GM18519 (cell line): ENCODE results near the gene CDH12.
"Not testable (repeated sequence)": the region's sequence is repeated elsewhere in the genome, so short reads cannot be mapped to it uniquely, and the experiment has no call there.

Experiments
- ATAC-seq: cut with Tn5 transposase; IDR thresholded peaks from one replicate; pipeline ENCODE4 v1.9.1; 2021; ENCODE audit warnings: mild to moderate bottlenecking, moderate library complexity; ENCODE audit not compliant: unreplicated experiment, low FRiP score

Gene CDH12

GRCh38 chr5:22188651-22189050 lies 664.5 kb downstream of the CDH12 start:
- ATAC-seq, result not testable (repeated sequence)

GRCh38 chr5:22187632-22188228 lies 665.4 kb downstream of the CDH12 start:
- ATAC-seq, result not testable (repeated sequence)

GRCh38 chr5:22169226-22169625 lies 683.9 kb downstream of the CDH12 start:
- ATAC-seq, result not testable (repeated sequence)

GRCh38 chr5:22168704-22169103 lies 684.4 kb downstream of the CDH12 start:
- not testable (repeated sequence) for ATAC-seq

- not testable (repeated sequence) for ATAC-seq
These were observed 687.2 kb downstream of the CDH12 start for GRCh38 chr5:22165931-22166330.

- not testable (repeated sequence) for ATAC-seq
These were observed 688.0 kb downstream of the CDH12 start for GRCh38 chr5:22164910-22165748.

GRCh38 chr5:22156953-22157352 lies 696.2 kb downstream of the CDH12 start:
- not testable (repeated sequence) for ATAC-seq

GRCh38 chr5:22154779-22155178 lies 698.4 kb downstream of the CDH12 start:
- not testable (repeated sequence) for ATAC-seq

- ATAC-seq, result not testable (repeated sequence)
These were observed 701.3 kb downstream of the CDH12 start for GRCh38 chr5:22151801-22152200.

GRCh38 chr5:22140418-22140817 lies 712.7 kb downstream of the CDH12 start:
- ATAC-seq, result not testable (repeated sequence)

- ATAC-seq, result not testable (repeated sequence)
These were observed 713.4 kb downstream of the CDH12 start for GRCh38 chr5:22139662-22140300.

GRCh38 chr5:22111320-22111719 lies 741.8 kb downstream of the CDH12 start:
- ATAC-seq, result no peak

GRCh38 chr5:22109315-22109714 lies 743.8 kb downstream of the CDH12 start:
- no peak for ATAC-seq

- ATAC-seq, result no peak
These were observed 744.6 kb downstream of the CDH12 start for GRCh38 chr5:22108545-22108944.

- no peak for ATAC-seq
These were observed 750.3 kb downstream of the CDH12 start for GRCh38 chr5:22102823-22103359.

- no peak for ATAC-seq
These were observed 764.6 kb downstream of the CDH12 start for GRCh38 chr5:22088517-22088916.

GRCh38 chr5:22079566-22079965 lies 773.6 kb downstream of the CDH12 start:
- no peak for ATAC-seq

- ATAC-seq, result no peak
These were observed 774.1 kb downstream of the CDH12 start for GRCh38 chr5:22079002-22079401.

GRCh38 chr5:22076586-22076985 lies 776.6 kb downstream of the CDH12 start:
- no peak for ATAC-seq

- no peak for ATAC-seq
These were observed 782.9 kb downstream of the CDH12 start for GRCh38 chr5:22070186-22070728.

- ATAC-seq, result no peak
These were observed 789.4 kb downstream of the CDH12 start for GRCh38 chr5:22063717-22064116.
